Measurements from ENCODE around the gene KCNK4.

KCNK4 gene

GRCh38 chr11:64291752-64292459 lies 804 bp downstream of the KCNK4 start:
- no peak for DNase-seq (ENCODE audit: low spot score)

- DNase-seq (ENCODE audit: low spot score) = no peak
Measured at GRCh38 chr11:64292460-64293254, 1.6 kb downstream of the KCNK4 start.

- no peak for DNase-seq (ENCODE audit: low spot score)
Measured at GRCh38 chr11:64294774-64295173, 3.7 kb downstream of the KCNK4 start.

- DNase-seq (ENCODE audit: low spot score) = no peak
Measured at GRCh38 chr11:64295760-64296159, 4.7 kb downstream of the KCNK4 start.

- no peak for DNase-seq (ENCODE audit: low spot score)
Measured at GRCh38 chr11:64296236-64296635, 5.1 kb downstream of the KCNK4 start.

- no peak for DNase-seq (ENCODE audit: low spot score)
Measured at GRCh38 chr11:64296830-64297698, 6.0 kb downstream of the KCNK4 start.

GRCh38 chr11:64297699-64298358 lies 6.7 kb downstream of the KCNK4 start:
- DNase-seq (ENCODE audit: low spot score) = no peak

- DNase-seq (ENCODE audit: low spot score) = no peak
Measured at GRCh38 chr11:64298966-64299846, 8.1 kb downstream of the KCNK4 start.

GRCh38 chr11:64299847-64300648 lies 8.9 kb downstream of the KCNK4 start, which contains the start of gene CATSPERZ:
Gene CATSPERZ, plus strand, starts transcription at chr11:64300358. Its CDS starts 53 bp downstream, at chr11:64300411.
- DNase-seq (ENCODE audit: low spot score) = no peak

GRCh38 chr11:64303109-64304031 lies 12.3 kb downstream of the KCNK4 start:
- DNase-seq (ENCODE audit: low spot score) = no peak

GRCh38 chr11:64304032-64304315 lies 12.9 kb downstream of the KCNK4 start:
- DNase-seq (ENCODE audit: low spot score) = no peak

- peak; percentile 92 for DNase-seq (ENCODE audit: low spot score)
Measured at GRCh38 chr11:64304316-64305072, 13.4 kb downstream of the KCNK4 start.

GRCh38 chr11:64305075-64305690 lies 14.1 kb downstream of the KCNK4 start, which contains the start of gene ESRRA:
Gene ESRRA, plus strand, starts transcription at chr11:64305524. Its CDS starts 1,656 bp downstream, at chr11:64307180.
- peak; percentile 99 for DNase-seq (ENCODE audit: low spot score)

GRCh38 chr11:64305691-64306562 lies 14.8 kb downstream of the KCNK4 start:
- DNase-seq (ENCODE audit: low spot score) = peak; percentile 72

- DNase-seq (ENCODE audit: low spot score) = no peak
Measured at GRCh38 chr11:64306563-64306875, 15.4 kb downstream of the KCNK4 start.

- no peak for DNase-seq (ENCODE audit: low spot score)
Measured at GRCh38 chr11:64306876-64307622, 15.9 kb downstream of the KCNK4 start.

Data from CD4-positive, alpha-beta T cell treated with Interleukin-6 at 100 ng/mL for 8 hours (primary cell).